Bronchial epithelial cell (primary cell): ENCODE results near the gene CSMD2. TPM values are rescaled to one million over a fixed set of nuclear protein-coding genes. Genes with fewer than 3 reads are reported as not detected.

Experiments used
- DNase-seq: peaks from one replicate; pipeline ENCODE4 v3.0.0-alpha.2; 2010; ENCODE audit warnings: low read depth
- FAIRE-seq: peaks from 2 replicates; lab custom pipeline; 2011; peaks lifted over from hg19 to GRCh38; lab: Jason Lieb, UNC
- H3K27me3 ChIP-seq: 2 replicates; pipeline ENCODE4 v1.5.1; 2011; ENCODE audit warnings: low read length; ENCODE audit not compliant: control insufficient read depth, insufficient read depth
- H3K36me3 ChIP-seq: 2 replicates; pipeline ENCODE4 v1.5.1; 2011; ENCODE audit warnings: low read length; ENCODE audit not compliant: control insufficient read depth, insufficient read depth
- H3K4me3 ChIP-seq: 2 replicates; pipeline ENCODE4 v1.5.1; 2011; ENCODE audit warnings: mild to moderate bottlenecking, low read depth, low read length, control low read depth
- CTCF ChIP-seq: IDR thresholded peaks from 2 replicates; pipeline ENCODE4 v1.5.1; 2011; ENCODE audit warnings: mild to moderate bottlenecking, moderate library complexity, low read length, control low read depth, inconsistent platforms; ENCODE audit not compliant: insufficient read depth, severe bottlenecking
- total RNA-seq: library from RNA; depleted of rRNA; stranded (reverse); fragments of >200 nt; gene quantifications from 2 replicates; pipeline ENCODE4 v1.2.1, GENCODE V29; 2014

CSMD2 gene
- total RNA-seq, 1 donor from 2014 or later: not detected

DNA sequence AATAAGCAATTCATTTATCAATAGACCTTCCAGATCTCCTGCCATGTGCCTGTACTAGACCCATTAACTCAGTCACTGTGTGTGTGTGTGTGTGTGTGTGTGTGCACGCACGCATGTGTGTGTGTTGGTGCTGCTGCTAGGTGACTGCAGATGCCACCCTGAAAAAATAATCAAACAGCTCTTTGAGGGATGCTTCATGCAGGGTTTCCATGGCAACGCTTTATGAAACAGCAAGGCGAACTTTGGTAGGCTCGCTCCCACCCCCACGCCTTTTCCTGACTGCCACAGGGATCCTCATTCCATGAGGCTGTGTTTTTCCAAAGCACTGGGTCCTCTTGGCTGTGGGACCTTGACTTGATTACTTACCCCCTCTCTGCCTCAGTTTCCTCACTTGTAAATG is 207.2 kb downstream of the CSMD2 start:
- DNase-seq (no peak), FAIRE-seq (no peak)
- no peak for TF ChIP-seq CTCF
- H3K27me3 ChIP-seq: no peaks in the 10 kb centered on the region
- H3K36me3 ChIP-seq: no peaks in the 10 kb centered on the region
- H3K4me3 ChIP-seq: no peak overlapping the region

- no peak for TF ChIP-seq CTCF
These were observed 209.9 kb downstream of the CSMD2 start for GRCh38 chr1:33955096-33955495.

DNA sequence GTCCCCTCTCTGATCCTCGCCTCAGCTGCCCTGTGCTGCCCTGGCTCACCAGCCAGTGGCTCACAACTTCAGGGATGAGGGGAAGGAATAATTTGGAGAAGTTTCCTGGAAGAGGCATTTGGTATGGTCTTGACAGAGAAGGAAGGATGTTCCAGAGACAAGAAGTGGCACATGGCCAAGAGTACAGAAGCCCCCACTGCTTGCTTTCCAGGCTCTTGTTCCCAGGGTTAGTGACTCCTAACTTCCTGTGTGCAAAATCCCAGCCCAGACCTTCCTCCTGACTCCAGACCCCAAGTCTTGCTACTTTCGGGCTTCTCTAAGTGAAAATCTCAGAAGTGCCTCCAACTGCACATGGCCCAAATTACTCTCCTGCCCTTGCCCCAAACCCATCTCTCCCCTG is 215.5 kb downstream of the CSMD2 start:
- no peaks in the 10 kb centered on the region for H3K27me3 ChIP-seq
- no peak for TF ChIP-seq CTCF
- no peak overlapping the region for H3K4me3 ChIP-seq
- DNase-seq: no peak
- FAIRE-seq: peak; percentile 96
- H3K36me3 ChIP-seq: no peaks in the 10 kb centered on the region

More at GRCh38 chr1:33955096-33955495, 209.9 kb downstream of the CSMD2 start:
- H3K27me3 ChIP-seq: no peaks in the 10 kb centered on the region
- FAIRE-seq (no peak), DNase-seq (no peak)
- no peak overlapping the region for H3K4me3 ChIP-seq
- no peaks in the 10 kb centered on the region for H3K36me3 ChIP-seq

- FAIRE-seq: no peak
- no peaks in the 10 kb centered on the region for H3K27me3 ChIP-seq
- no peak overlapping the region for H3K4me3 ChIP-seq
- TF ChIP-seq CTCF: no peak
- no peak for DNase-seq
- no peaks in the 10 kb centered on the region for H3K36me3 ChIP-seq
These were observed 216.7 kb downstream of the CSMD2 start for GRCh38 chr1:33948291-33948690.

DNA sequence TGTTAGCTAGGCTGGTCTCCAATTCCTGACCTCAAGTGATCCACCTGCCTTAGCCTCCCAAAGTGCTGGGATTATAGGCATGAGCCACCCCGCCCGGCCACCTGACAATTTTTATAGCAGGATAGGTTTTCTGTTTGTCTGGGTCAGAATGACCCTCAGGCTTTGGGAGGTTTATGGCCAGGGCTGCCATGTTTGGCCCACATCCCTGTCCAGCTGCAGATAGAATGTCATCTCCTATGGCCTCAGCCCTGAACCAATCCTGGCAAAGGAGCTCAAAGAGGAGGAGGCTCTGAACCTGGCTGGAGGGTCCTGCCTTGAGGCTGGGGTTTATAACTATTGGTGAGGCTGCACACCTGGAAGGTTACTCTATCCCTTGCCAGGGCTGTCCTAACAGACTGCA is 218.2 kb downstream of the CSMD2 start:
- H3K27me3 ChIP-seq: no peaks in the 10 kb centered on the region
- no peak overlapping the region for H3K4me3 ChIP-seq
- no peak for FAIRE-seq
- TF ChIP-seq CTCF: no peak
- no peaks in the 10 kb centered on the region for H3K36me3 ChIP-seq
- DNase-seq: no peak

- Histone ChIP-seq H3K4me3 (no peak overlapping the region), H3K27me3 (no peaks in the 10 kb centered on the region), H3K36me3 (no peaks in the 10 kb centered on the region)
- DNase-seq (no peak), FAIRE-seq (peak; percentile 52)
- TF ChIP-seq CTCF: no peak
These were observed 220.2 kb downstream of the CSMD2 start for GRCh38 chr1:33944846-33945245.
